ENCODE data around the gene TNFRSF18.

- TF ChIP-seq CTCF (IDR thresholded peaks at IDR 0.05; ENCODE audit: insufficient read depth, low read length) (no peak), POLR2AphosphoS5 (IDR thresholded peaks at IDR 0.05; ENCODE audit: low read depth) (no peak), REST (IDR thresholded peaks at IDR 0.05; ENCODE audit: insufficient replicate concordance, low read depth) (no peak), GABPA (IDR thresholded peaks at IDR 0.05; ENCODE audit: low read depth) (no peak)
These were observed 33.2 kb downstream of the TNFRSF18 start for GRCh38 chr1:1173061-1173792.
